ENCODE results near the gene TSPEAR.
"Not testable (repeated sequence)": the region's sequence is repeated elsewhere in the genome, so short reads cannot be mapped to it uniquely, and the experiment has no call there.

TSPEAR gene

DNA sequence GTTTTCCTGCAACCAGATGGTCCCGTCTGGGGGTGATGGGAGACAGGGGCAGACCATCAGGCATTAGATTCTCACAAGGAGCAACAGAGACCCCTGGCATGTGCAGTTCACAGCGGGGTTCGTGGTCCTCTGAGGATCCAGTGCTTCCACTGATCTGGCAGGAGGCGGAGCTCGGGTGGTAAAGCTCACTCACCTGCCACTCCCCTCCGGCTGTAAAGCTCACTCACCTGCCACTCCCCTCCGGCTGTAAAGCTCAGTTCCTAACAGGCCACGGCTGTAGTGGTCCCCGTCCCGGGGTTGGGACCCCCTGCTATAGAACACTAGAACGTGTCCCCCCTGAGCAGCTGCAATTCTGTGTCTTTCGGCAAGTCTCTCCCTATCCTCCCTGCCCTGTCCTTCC, 9.8 kb downstream of the TSPEAR start:
- in situ Hi-C loops (cut with MboI; ENCODE audit: low pct_unique_long_range_greater_than_20kb, low sequenced_read_pairs, unreplicated experiment) = no loop called here
- TF ChIP-seq, protein P1, sequence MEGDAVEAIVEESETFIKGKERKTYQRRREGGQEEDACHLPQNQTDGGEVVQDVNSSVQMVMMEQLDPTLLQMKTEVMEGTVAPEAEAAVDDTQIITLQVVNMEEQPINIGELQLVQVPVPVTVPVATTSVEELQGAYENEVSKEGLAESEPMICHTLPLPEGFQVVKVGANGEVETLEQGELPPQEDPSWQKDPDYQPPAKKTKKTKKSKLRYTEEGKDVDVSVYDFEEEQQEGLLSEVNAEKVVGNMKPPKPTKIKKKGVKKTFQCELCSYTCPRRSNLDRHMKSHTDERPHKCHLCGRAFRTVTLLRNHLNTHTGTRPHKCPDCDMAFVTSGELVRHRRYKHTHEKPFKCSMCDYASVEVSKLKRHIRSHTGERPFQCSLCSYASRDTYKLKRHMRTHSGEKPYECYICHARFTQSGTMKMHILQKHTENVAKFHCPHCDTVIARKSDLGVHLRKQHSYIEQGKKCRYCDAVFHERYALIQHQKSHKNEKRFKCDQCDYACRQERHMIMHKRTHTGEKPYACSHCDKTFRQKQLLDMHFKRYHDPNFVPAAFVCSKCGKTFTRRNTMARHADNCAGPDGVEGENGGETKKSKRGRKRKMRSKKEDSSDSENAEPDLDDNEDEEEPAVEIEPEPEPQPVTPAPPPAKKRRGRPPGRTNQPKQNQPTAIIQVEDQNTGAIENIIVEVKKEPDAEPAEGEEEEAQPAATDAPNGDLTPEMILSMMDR (IDR thresholded peaks at IDR 0.05; ENCODE audit: extremely low read depth, insufficient read depth, missing control alignments) = no peak
- DNase-seq (ENCODE audit: low spot score) = no peak

DNA sequence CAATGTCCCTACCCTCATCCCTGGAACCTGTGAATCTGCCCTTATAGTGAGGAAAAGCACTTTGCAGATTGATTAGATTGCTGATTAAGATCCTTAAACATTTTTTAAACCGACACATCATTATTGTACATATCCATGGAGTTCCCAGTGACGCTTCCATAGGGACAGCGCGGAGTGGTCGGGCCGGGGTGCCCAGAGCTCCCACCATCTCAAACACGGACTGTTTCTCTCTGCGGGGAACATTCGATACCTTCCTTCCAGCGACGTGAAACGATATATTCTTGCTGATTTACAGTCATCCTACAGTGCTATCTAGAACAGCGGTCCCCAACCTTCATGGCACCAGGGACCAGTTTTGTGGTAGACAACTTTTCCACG, 10.4 kb downstream of the TSPEAR start:
- in situ Hi-C loops (cut with MboI; ENCODE audit: low pct_unique_long_range_greater_than_20kb, low sequenced_read_pairs, unreplicated experiment) = no loop called here

DNA sequence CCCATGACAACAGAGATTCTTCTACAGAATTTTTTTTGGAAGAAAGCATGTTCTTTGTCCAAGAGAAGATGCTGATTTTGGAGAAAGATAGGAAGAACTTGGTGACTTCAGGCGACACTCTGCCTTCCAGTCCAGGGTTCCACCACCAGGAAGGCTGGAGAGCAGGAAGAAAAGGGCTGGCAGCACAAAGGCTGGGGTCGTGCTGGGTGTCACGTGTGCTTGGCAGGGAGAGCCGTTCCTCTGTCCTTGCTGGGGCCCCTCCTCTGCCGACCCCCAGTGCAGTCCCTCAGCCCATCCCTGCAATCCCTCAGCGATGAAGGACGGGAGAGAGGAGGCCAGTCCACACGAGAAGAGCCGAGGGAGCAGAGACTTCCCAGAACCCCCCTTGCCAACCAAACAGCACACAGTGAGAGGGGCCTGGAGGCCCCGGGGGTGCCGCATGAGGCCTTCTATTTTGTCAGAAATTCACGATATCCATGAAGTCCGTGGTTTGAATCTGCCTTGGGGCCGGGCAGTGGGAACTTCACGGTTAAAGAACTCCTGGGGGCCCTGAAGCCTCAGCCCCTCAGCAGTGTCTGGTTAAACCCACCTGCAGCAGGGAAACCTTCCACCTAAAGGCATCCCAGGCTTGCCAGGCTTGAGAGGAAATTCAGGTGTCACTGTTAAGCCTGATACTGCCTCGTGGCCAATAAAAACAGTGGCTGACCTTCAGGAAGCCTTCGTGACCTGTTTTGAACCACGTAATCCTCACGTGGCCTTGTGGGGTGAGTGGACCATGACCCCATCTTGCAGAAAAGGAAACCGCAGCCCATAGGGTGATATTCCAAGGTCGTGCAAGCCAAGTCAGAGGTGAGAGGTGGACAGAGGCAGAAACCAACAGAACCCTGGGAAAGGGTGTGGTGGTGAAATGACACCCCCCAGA, 11.0 kb downstream of the TSPEAR start:
- DNase-seq (ENCODE audit: low spot score) = peak; percentile 21
- TF ChIP-seq, protein P1 (IDR thresholded peaks at IDR 0.05; ENCODE audit: extremely low read depth, insufficient read depth, missing control alignments) = no peak
- in situ Hi-C loops (cut with MboI; ENCODE audit: low pct_unique_long_range_greater_than_20kb, low sequenced_read_pairs, unreplicated experiment) = no loop called here

More for the DNA sequence above, 10.4 kb downstream of the TSPEAR start:
- no peak for DNase-seq (ENCODE audit: low spot score)
- TF ChIP-seq, protein P1 (IDR thresholded peaks at IDR 0.05; ENCODE audit: extremely low read depth, insufficient read depth, missing control alignments) = no peak

DNA sequence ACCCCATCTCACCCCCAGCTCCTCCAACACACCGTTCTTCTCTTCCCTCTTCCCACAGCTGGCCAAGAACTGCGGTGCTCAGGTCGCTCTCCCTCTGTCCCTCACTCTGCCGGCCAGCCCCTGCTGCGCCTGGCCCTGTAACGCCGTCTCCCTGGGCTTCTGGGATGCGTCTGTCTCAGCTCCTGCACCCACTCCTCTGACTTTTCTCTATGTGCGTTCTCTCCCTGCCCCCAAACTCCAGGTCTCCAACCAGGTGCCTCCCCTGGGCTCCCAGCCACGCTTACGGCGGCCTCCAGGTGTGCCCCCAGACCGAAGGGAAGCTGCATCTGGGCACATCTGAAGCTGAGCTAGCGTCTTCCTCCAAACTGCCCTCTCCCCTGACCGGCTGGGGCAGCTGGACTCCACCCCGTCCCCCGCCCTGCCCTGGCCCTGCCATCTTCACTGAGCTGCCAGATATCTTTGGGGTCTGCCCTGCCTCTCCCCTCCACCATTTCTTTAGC, 11.8 kb downstream of the TSPEAR start:
- TF ChIP-seq, protein P1 (IDR thresholded peaks at IDR 0.05; ENCODE audit: extremely low read depth, insufficient read depth, missing control alignments) = no peak
- peak; percentile 12 for DNase-seq (ENCODE audit: low spot score)
- in situ Hi-C loops (cut with MboI; ENCODE audit: low pct_unique_long_range_greater_than_20kb, low sequenced_read_pairs, unreplicated experiment) = no loop called here

DNA sequence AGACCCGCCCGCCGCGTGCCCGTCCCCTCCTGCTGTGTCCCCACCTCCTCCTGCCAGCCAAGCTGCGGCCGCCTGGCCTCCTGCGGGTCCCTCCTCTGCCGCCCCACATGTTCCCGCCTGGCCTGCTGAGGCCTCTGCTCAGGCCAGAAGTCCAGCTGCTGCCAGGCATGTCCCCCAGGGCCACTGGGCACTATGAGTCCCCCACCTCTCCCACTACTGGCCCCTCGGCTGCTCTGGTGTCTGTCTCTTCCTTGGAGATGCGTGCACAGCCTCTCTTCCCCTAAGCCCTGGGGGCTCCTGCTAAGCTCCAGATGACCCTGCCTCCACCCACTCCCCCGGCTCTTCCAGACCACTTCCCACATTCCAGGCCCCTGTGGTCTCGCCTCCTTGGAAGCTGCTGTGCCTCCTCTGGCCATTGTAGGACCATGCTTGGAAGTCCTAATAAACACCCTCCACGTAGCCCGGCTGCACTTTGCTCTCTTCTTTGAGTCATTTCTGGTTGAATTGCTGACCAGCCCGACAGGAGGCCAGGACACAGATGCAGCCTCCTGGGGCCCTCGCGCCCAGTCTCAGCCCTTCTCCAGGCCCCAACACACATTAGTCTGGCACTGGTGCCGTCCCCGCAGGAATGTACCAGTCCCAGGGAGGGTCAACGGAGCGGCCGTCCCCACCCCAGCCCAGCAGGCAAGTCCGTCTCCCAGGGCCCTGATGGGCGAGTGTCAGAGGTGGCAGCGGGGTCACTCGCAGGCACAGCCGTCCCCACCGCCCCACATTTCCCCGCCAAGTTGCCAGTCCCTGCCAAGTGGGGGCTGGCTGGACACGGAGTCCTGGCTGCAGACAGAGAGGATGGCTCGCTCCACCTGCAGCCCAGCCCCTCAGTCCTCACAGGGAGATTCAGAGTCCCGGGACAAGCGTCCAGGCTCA, 13.3 kb downstream of the TSPEAR start:
- TF ChIP-seq, protein P1 (IDR thresholded peaks at IDR 0.05; ENCODE audit: extremely low read depth, insufficient read depth, missing control alignments) = no peak
- in situ Hi-C loops (cut with MboI; ENCODE audit: low pct_unique_long_range_greater_than_20kb, low sequenced_read_pairs, unreplicated experiment) = no loop called here
- peak; percentile 17 for DNase-seq (ENCODE audit: low spot score)

DNA sequence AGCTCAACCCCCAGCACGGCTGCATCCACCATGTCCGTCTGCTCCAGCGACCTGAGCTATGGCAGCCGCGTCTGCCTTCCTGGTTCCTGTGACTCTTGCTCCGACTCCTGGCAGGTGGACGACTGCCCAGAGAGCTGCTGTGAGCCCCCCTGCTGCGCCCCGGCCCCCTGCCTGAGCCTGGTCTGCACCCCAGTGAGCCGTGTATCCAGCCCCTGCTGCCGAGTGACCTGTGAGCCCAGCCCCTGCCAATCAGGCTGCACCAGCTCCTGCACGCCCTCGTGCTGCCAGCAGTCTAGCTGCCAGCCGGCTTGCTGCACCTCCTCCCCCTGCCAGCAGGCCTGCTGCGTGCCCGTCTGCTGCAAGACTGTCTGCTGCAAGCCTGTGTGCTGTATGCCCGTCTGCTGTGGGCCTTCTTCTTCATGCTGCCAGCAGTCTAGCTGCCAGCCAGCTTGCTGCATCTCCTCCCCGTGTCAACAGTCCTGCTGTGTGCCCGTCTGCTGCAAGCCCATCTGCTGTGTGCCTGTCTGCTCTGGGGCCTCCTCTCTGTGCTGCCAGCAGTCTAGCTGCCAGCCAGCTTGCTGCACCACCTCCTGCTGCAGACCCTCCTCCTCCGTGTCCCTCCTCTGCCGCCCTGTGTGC, 14.1 kb downstream of the TSPEAR start, which contains the start of gene KRTAP10-12:
TSS of gene KRTAP10-12 (plus strand) at position 1 of the 639 bp plus-strand sequence. CDS start at position 31, 30 bp downstream.
- in situ Hi-C loops (cut with MboI; ENCODE audit: low pct_unique_long_range_greater_than_20kb, low sequenced_read_pairs, unreplicated experiment); DNase-seq (ENCODE audit: low spot score): not testable (repeated sequence)

All from GM13977 (cell line).